ENCODE measurements around the gene CROCC. TPM values are rescaled to one million over a fixed set of nuclear protein-coding genes. Genes with fewer than 3 reads are reported as not detected.

CROCC gene
- total RNA-seq, 1 donor from 2014 or later = 26.2 TPM

- Histone ChIP-seq H3K27me3 (ENCODE audit: control insufficient read depth, insufficient read depth, low read length) (no peaks in the 10 kb centered on the region), H3K4me3 (ENCODE audit: low read depth, low read length) (no peak overlapping the region), H3K36me3 (ENCODE audit: control insufficient read depth, insufficient read depth, low read length) (peaks cover 1% of the 10 kb centered on the region)
- TF ChIP-seq CTCF (IDR thresholded peaks at IDR 0.05; ENCODE audit: insufficient read depth, low read length, poor library complexity, severe bottlenecking) = no peak
- DNase-seq (ENCODE audit: low read depth) = no peak
These were observed 61.2 kb downstream of the CROCC start for GRCh38 chr1:16982902-16983301.

GRCh38 chr1:16983649-16984048 lies 61.9 kb downstream of the CROCC start:
- H3K27me3 ChIP-seq (ENCODE audit: control insufficient read depth, insufficient read depth, low read length) = no peaks in the 10 kb centered on the region
- TF ChIP-seq CTCF (IDR thresholded peaks at IDR 0.05; ENCODE audit: insufficient read depth, low read length, poor library complexity, severe bottlenecking) = no peak
- peaks cover 3% of the 10 kb centered on the region for H3K36me3 ChIP-seq (ENCODE audit: control insufficient read depth, insufficient read depth, low read length)
- no peak overlapping the region for H3K4me3 ChIP-seq (ENCODE audit: low read depth, low read length)
- DNase-seq (ENCODE audit: low read depth) = no peak

GRCh38 chr1:16984717-16985116 lies 63.0 kb downstream of the CROCC start:
- no peak for DNase-seq (ENCODE audit: low read depth)
- Histone ChIP-seq H3K36me3 (ENCODE audit: control insufficient read depth, insufficient read depth, low read length) (peaks cover 3% of the 10 kb centered on the region), H3K4me3 (ENCODE audit: low read depth, low read length) (no peak overlapping the region), H3K27me3 (ENCODE audit: control insufficient read depth, insufficient read depth, low read length) (no peaks in the 10 kb centered on the region)
- TF ChIP-seq CTCF (IDR thresholded peaks at IDR 0.05; ENCODE audit: insufficient read depth, low read length, poor library complexity, severe bottlenecking) = no peak

GRCh38 chr1:16986113-16986512 lies 64.4 kb downstream of the CROCC start:
- TF ChIP-seq CTCF (IDR thresholded peaks at IDR 0.05; ENCODE audit: insufficient read depth, low read length, poor library complexity, severe bottlenecking) = no peak
- peaks cover 3% of the 10 kb centered on the region for H3K36me3 ChIP-seq (ENCODE audit: control insufficient read depth, insufficient read depth, low read length)
- no peak overlapping the region for H3K4me3 ChIP-seq (ENCODE audit: low read depth, low read length)
- H3K27me3 ChIP-seq (ENCODE audit: control insufficient read depth, insufficient read depth, low read length) = no peaks in the 10 kb centered on the region
- no peak for DNase-seq (ENCODE audit: low read depth)

- H3K36me3 ChIP-seq (ENCODE audit: control insufficient read depth, insufficient read depth, low read length) = peaks cover 3% of the 10 kb centered on the region
- H3K4me3 ChIP-seq (ENCODE audit: low read depth, low read length) = no peak overlapping the region
- no peak for TF ChIP-seq CTCF (IDR thresholded peaks at IDR 0.05; ENCODE audit: insufficient read depth, low read length, poor library complexity, severe bottlenecking)
- DNase-seq (ENCODE audit: low read depth) = no peak
- no peaks in the 10 kb centered on the region for H3K27me3 ChIP-seq (ENCODE audit: control insufficient read depth, insufficient read depth, low read length)
These were observed 64.8 kb downstream of the CROCC start for GRCh38 chr1:16986560-16986959.

GRCh38 chr1:16986962-16987361 lies 65.2 kb downstream of the CROCC start:
- Histone ChIP-seq H3K27me3 (ENCODE audit: control insufficient read depth, insufficient read depth, low read length) (no peaks in the 10 kb centered on the region), H3K4me3 (ENCODE audit: low read depth, low read length) (no peak overlapping the region), H3K36me3 (ENCODE audit: control insufficient read depth, insufficient read depth, low read length) (peaks cover 3% of the 10 kb centered on the region)
- peak; percentile 41 for TF ChIP-seq CTCF (IDR thresholded peaks at IDR 0.05; ENCODE audit: insufficient read depth, low read length, poor library complexity, severe bottlenecking)
- DNase-seq (ENCODE audit: low read depth) = no peak
